Mesenchymal stem cell (in vitro differentiated cells and primary cell): Measurements from ENCODE around the gene TMEM208.
A peak's percentile ranks its signal among the peaks of the same experiment; 100 is the strongest.

Experiments
- DNase-seq: peaks from one replicate; pipeline ENCODE4 v3.0.0-alpha.2; 2013
- H2AFZ ChIP-seq: one replicate; pipeline ENCODE4 v1.6.1; 2013; ENCODE audit warnings: low read depth, mild to moderate bottlenecking, control low read depth, inconsistent platforms, low read length, moderate library complexity
- H2AK5ac ChIP-seq: 2 replicates; pipeline ENCODE4 v1.6.1; 2013; ENCODE audit warnings: low read length, moderate library complexity, mild to moderate bottlenecking, inconsistent platforms; ENCODE audit not compliant: severe bottlenecking
- H2BK120ac ChIP-seq: one replicate; pipeline ENCODE4 v1.6.1; 2013; ENCODE audit warnings: low read depth, mild to moderate bottlenecking, inconsistent platforms, low read length, moderate library complexity
- H2BK12ac ChIP-seq, 2 experiments: one replicate each; pipeline ENCODE4 v1.6.1; 2013; ENCODE audit warnings: inconsistent platforms in 2 of 2, low read length in 2 of 2, mild to moderate bottlenecking in 2 of 2, moderate library complexity in 2 of 2, control low read depth in 1 of 2
- H2BK15ac ChIP-seq: one replicate; pipeline ENCODE4 v1.6.1; 2013; ENCODE audit warnings: mild to moderate bottlenecking, low read depth, inconsistent platforms; ENCODE audit not compliant: poor library complexity, severe bottlenecking
- H2BK5ac ChIP-seq: 2 replicates; pipeline ENCODE4 v1.6.1; 2013; ENCODE audit warnings: low read depth, mild to moderate bottlenecking, low read length, control low read depth, inconsistent platforms; ENCODE audit not compliant: poor library complexity, severe bottlenecking
- H3K14ac ChIP-seq, 2 experiments: one replicate each; pipeline ENCODE4 v1.6.1; 2013; ENCODE audit warnings: inconsistent platforms in 2 of 2, low read length in 2 of 2, control low read depth in 1 of 2, mild to moderate bottlenecking in 1 of 2, moderate library complexity in 1 of 2
- H3K18ac ChIP-seq, 2 experiments: one replicate each; pipeline ENCODE4 v1.6.1; 2013; ENCODE audit warnings: inconsistent platforms in 2 of 2, low read length in 2 of 2, control low read depth in 1 of 2, low read depth in 1 of 2, mild to moderate bottlenecking in 1 of 2
- H3K23ac ChIP-seq, 2 experiments: one replicate each; pipeline ENCODE4 v1.6.1; 2013; ENCODE audit warnings: inconsistent platforms in 2 of 2, low read length in 2 of 2, mild to moderate bottlenecking in 2 of 2, moderate library complexity in 2 of 2, control low read depth in 1 of 2
- H3K27ac ChIP-seq: 2 replicates; pipeline ENCODE4 v1.5.1; 2013; ENCODE audit warnings: mild to moderate bottlenecking, moderate library complexity, low read length, control low read depth, inconsistent platforms; ENCODE audit not compliant: poor library complexity, severe bottlenecking
- H3K27me3 ChIP-seq, 2 experiments: 2 replicates each; pipeline versions ENCODE4 v1.6.1 to v1.7.0; 2013; ENCODE audit warnings: low read length in 2 of 2, mild to moderate bottlenecking in 2 of 2, moderate library complexity in 2 of 2, control low read depth in 1 of 2, inconsistent platforms in 1 of 2; ENCODE audit not compliant: control insufficient read depth in 1 of 2, insufficient read depth in 1 of 2
- H3K36me3 ChIP-seq, 2 experiments: 2 replicates each; pipeline versions ENCODE4 v1.6.1 to v1.7.0; 2013; ENCODE audit warnings: low read length in 2 of 2, control low read depth in 1 of 2, inconsistent platforms in 1 of 2, low read depth in 1 of 2, mild to moderate bottlenecking in 1 of 2; ENCODE audit not compliant: insufficient read depth in 2 of 2, control insufficient read depth in 1 of 2
- H3K4ac ChIP-seq, 2 experiments: one replicate each; pipeline ENCODE4 v1.6.1; 2013; ENCODE audit warnings: inconsistent platforms in 2 of 2, low read length in 2 of 2, mild to moderate bottlenecking in 2 of 2, moderate library complexity in 2 of 2, control low read depth in 1 of 2, low read depth in 1 of 2
- H3K4me1 ChIP-seq: 2 replicates; pipeline ENCODE4 v1.6.1; 2013; ENCODE audit warnings: low read depth, low read length, control low read depth; ENCODE audit not compliant: control insufficient read depth, insufficient read depth
- H3K4me2 ChIP-seq: 2 replicates; pipeline ENCODE4 v1.6.1; 2013; ENCODE audit warnings: low read length, mild to moderate bottlenecking, inconsistent platforms; ENCODE audit not compliant: poor library complexity, severe bottlenecking
- H3K4me3 ChIP-seq, 2 experiments: 2 replicates each; pipeline versions ENCODE4 v1.5.1 to v1.7.0; 2013; ENCODE audit warnings: low read length in 2 of 2, mild to moderate bottlenecking in 2 of 2, control low read depth in 1 of 2, low read depth in 1 of 2; ENCODE audit not compliant: insufficient read depth in 1 of 2
- H3K79me1 ChIP-seq: replicated peaks from 2 replicates; pipeline ENCODE4 v1.6.1; 2013; ENCODE audit warnings: mild to moderate bottlenecking, control low read depth, low read length, inconsistent platforms; ENCODE audit not compliant: poor library complexity, severe bottlenecking
- H3K9ac ChIP-seq: 2 replicates; pipeline ENCODE4 v1.7.0; 2013; ENCODE audit warnings: mild to moderate bottlenecking, low read length, moderate library complexity
- H3K9me3 ChIP-seq: 2 replicates; pipeline ENCODE4 v1.7.0; 2013; ENCODE audit warnings: mild to moderate bottlenecking, low read length; ENCODE audit not compliant: control insufficient read depth
- H4K8ac ChIP-seq: one replicate; pipeline ENCODE4 v1.6.1; 2013; ENCODE audit warnings: inconsistent platforms, mild to moderate bottlenecking, low read length, moderate library complexity
- H4K91ac ChIP-seq: one replicate; pipeline ENCODE4 v1.6.1; 2013; ENCODE audit warnings: mild to moderate bottlenecking, low read length, inconsistent platforms
- WGBS: methylation state at CpG from one replicate; pipeline ENCODE4 v1.1.7; 2013; ENCODE audit warnings: mixed read lengths; 5-methylcytosine and 5-hydroxymethylcytosine counted together

Gene TMEM208

GRCh38 chr16:67236563-67237395, 9.8 kb downstream of the TMEM208 start:
- no peak overlapping the region for H2AFZ ChIP-seq
- no peaks in the 10 kb centered on the region for H3K27me3 ChIP-seq
- no peak overlapping the region for H3K18ac ChIP-seq
- no peak overlapping the region for H3K4me2 ChIP-seq
- H3K4ac ChIP-seq, result no peak overlapping the region
- H2BK15ac ChIP-seq, result no peak overlapping the region
- H3K79me1 ChIP-seq, result peaks cover 47% of the 10 kb centered on the region
- no peak overlapping the region for H3K23ac ChIP-seq
- no peak overlapping the region for H2BK12ac ChIP-seq
- no peak overlapping the region for H4K8ac ChIP-seq
- H2BK5ac ChIP-seq, result no peak overlapping the region
- no peak overlapping the region for H2BK120ac ChIP-seq
- H3K4me3 ChIP-seq, result no peak overlapping the region
- H3K4me1 ChIP-seq, result peaks cover 15% of the 10 kb centered on the region
- no peak overlapping the region for H3K14ac ChIP-seq
- DNase-seq, result peak; percentile 64
- 87% methylated on average over 48 of the region's 50 CpGs for WGBS
- peaks cover 73 to 77% of the 10 kb centered on the region in 2 experiments for H3K36me3 ChIP-seq
- H4K91ac ChIP-seq, result no peak overlapping the region
- no peak overlapping the region for H2AK5ac ChIP-seq
- no peak overlapping the region for H3K27ac ChIP-seq
- H3K9me3 ChIP-seq, result no peaks in the 10 kb centered on the region
- no peak overlapping the region for H3K9ac ChIP-seq

- Histone ChIP-seq H2BK120ac (no peak overlapping the region), H3K9ac (no peak overlapping the region), H4K91ac (no peak overlapping the region), H3K4me1 (peaks cover 20% of the 10 kb centered on the region), H3K18ac (no peak overlapping the region), H3K79me1 (peaks cover 45% of the 10 kb centered on the region), H3K27me3 (no peaks in the 10 kb centered on the region), H2AK5ac (no peak overlapping the region), H4K8ac (peak overlapping the region; percentile 19), H3K4ac (no peak overlapping the region), H2BK5ac (no peak overlapping the region), H2BK15ac (no peak overlapping the region), H3K4me2 (no peak overlapping the region), H3K14ac (no peak overlapping the region), H2AFZ (no peak overlapping the region), H3K27ac (no peak overlapping the region), H3K36me3 (peaks cover 72 to 76% of the 10 kb centered on the region in 2 experiments), H3K9me3 (no peaks in the 10 kb centered on the region), H3K23ac (no peak overlapping the region), H2BK12ac (no peak overlapping the region), H3K4me3 (no peak overlapping the region)
- DNase-seq, result no peak
- 94% methylated on average over 10 of the region's 16 CpGs for WGBS
Observed at GRCh38 chr16:67237396-67238277, 10.7 kb downstream of the TMEM208 start.

GRCh38 chr16:67238278-67238575, 11.3 kb downstream of the TMEM208 start:
- Histone ChIP-seq H3K79me1 (peaks cover 45% of the 10 kb centered on the region), H3K4ac (no peak overlapping the region), H2BK15ac (no peak overlapping the region), H3K27me3 (no peaks in the 10 kb centered on the region), H3K27ac (no peak overlapping the region), H3K9me3 (no peaks in the 10 kb centered on the region), H3K18ac (no peak overlapping the region), H3K36me3 (peaks cover 67 to 73% of the 10 kb centered on the region in 2 experiments), H3K4me2 (no peak overlapping the region), H2BK5ac (no peak overlapping the region), H2BK120ac (no peak overlapping the region), H4K8ac (peak overlapping the region; percentile 19), H2AK5ac (no peak overlapping the region), H3K4me3 (no peak overlapping the region), H2AFZ (no peak overlapping the region), H3K14ac (no peak overlapping the region), H3K9ac (no peak overlapping the region), H2BK12ac (no peak overlapping the region), H4K91ac (no peak overlapping the region), H3K23ac (no peak overlapping the region), H3K4me1 (peaks cover 20% of the 10 kb centered on the region)
- 100% methylated on average over 1 of the region's 3 CpGs for WGBS
- DNase-seq, result no peak

- Histone ChIP-seq H2BK12ac (peak overlapping the region in 1 of 2 experiments; percentile 32), H3K4me2 (no peak overlapping the region), H3K4ac (peak overlapping the region in 1 of 2 experiments; percentile 25), H3K14ac (no peak overlapping the region), H4K8ac (no peak overlapping the region), H3K4me3 (no peak overlapping the region), H3K27ac (no peak overlapping the region), H2BK5ac (no peak overlapping the region), H2BK15ac (no peak overlapping the region), H3K23ac (no peak overlapping the region), H3K9ac (no peak overlapping the region), H3K36me3 (peaks cover 60 to 67% of the 10 kb centered on the region in 2 experiments), H3K79me1 (peaks cover 46% of the 10 kb centered on the region), H3K4me1 (peaks cover 24% of the 10 kb centered on the region), H3K9me3 (no peaks in the 10 kb centered on the region), H2AK5ac (no peak overlapping the region), H2BK120ac (no peak overlapping the region), H2AFZ (no peak overlapping the region), H4K91ac (no peak overlapping the region), H3K27me3 (no peaks in the 10 kb centered on the region), H3K18ac (no peak overlapping the region)
- DNase-seq, result no peak
- over 99% methylated on average over 9 of the region's 9 CpGs for WGBS
Observed at GRCh38 chr16:67238806-67239470, 12.0 kb downstream of the TMEM208 start.
